Liver (tissue), 9 donors: ENCODE results near the gene TEX14. TPM values are rescaled to one million over a fixed set of nuclear protein-coding genes. Genes with fewer than 3 reads are reported as not detected.
"Not testable (repeated sequence)": the region's sequence is repeated elsewhere in the genome, so short reads cannot be mapped to it uniquely, and the experiment has no call there.

Experiments used
- DNase-seq: peaks from one replicate; pipeline ENCODE4 v3.0.0-alpha.2; 2017; ENCODE audit warnings: low spot score
- H3K27ac ChIP-seq, 2 donors: one replicate each; pipeline ENCODE4 v1.7.0; 2013; ENCODE audit warnings: inconsistent platforms in 2 of 2, low read length in 2 of 2, control low read depth in 1 of 2, low read depth in 1 of 2, mild to moderate bottlenecking in 1 of 2
- H3K27me3 ChIP-seq, 4 donors: one replicate each; pipeline versions ENCODE4 v1.6.1 to v1.7.0; 2013; ENCODE audit warnings: low read length in 3 of 4, inconsistent platforms in 1 of 4, mild to moderate bottlenecking in 1 of 4, moderate library complexity in 1 of 4; ENCODE audit not compliant: control insufficient read depth in 4 of 4, insufficient read depth in 4 of 4
- H3K36me3 ChIP-seq, 4 donors: one replicate each; pipeline versions ENCODE4 v1.6.1 to v1.7.0; 2013; ENCODE audit warnings: low read length in 3 of 4, mild to moderate bottlenecking in 3 of 4, low read depth in 1 of 4, moderate library complexity in 1 of 4; ENCODE audit not compliant: control insufficient read depth in 4 of 4, insufficient read depth in 3 of 4
- H3K4me1 ChIP-seq, 4 donors: one replicate each; pipeline versions ENCODE4 v1.6.1 to v1.7.0; 2013; ENCODE audit warnings: low read length in 3 of 4, mild to moderate bottlenecking in 3 of 4, moderate library complexity in 1 of 4; ENCODE audit not compliant: control insufficient read depth in 4 of 4, insufficient read depth in 4 of 4
- H3K4me3 ChIP-seq, 3 donors: one replicate each; pipeline versions ENCODE4 v1.6.1 to v1.7.0; 2013; ENCODE audit warnings: low read length in 3 of 3, control low read depth in 1 of 3, low read depth in 1 of 3, mild to moderate bottlenecking in 1 of 3
- H3K9ac ChIP-seq, 2 donors: one replicate each; pipeline ENCODE4 v1.7.0; 2013; ENCODE audit warnings: low read length in 2 of 2, mild to moderate bottlenecking in 2 of 2, moderate library complexity in 2 of 2, control low read depth in 1 of 2, low read depth in 1 of 2
- H3K9me3 ChIP-seq, 4 donors: one replicate each; pipeline versions ENCODE4 v1.6.1 to v1.7.0; 2013; ENCODE audit warnings: low read length in 3 of 4; ENCODE audit not compliant: control insufficient read depth in 4 of 4
- EGR1 ChIP-seq, 2 donors: IDR thresholded peaks; 2 replicates each; pipeline ENCODE4 v1.6.1; 2016 to 2018; ENCODE audit warnings: antibody characterized with exemption in 2 of 2, low read depth in 2 of 2
- FOXA1 ChIP-seq: IDR thresholded peaks from 2 replicates; pipeline ENCODE4 v1.6.1; 2016; ENCODE audit warnings: antibody characterized with exemption
- FOXA2 ChIP-seq: IDR thresholded peaks from 2 replicates; pipeline ENCODE4 v1.6.1; 2016; ENCODE audit warnings: antibody characterized with exemption
- GABPA ChIP-seq, 2 donors: IDR thresholded peaks in 1 of 2; conservative IDR thresholded peaks in 1 of 2; 2 replicates each; pipeline ENCODE4 v1.6.1; 2016; ENCODE audit warnings: antibody characterized with exemption in 2 of 2, mild to moderate bottlenecking in 1 of 2, moderate library complexity in 1 of 2
- HNF4A ChIP-seq, 2 donors: conservative IDR thresholded peaks; 2 replicates each; pipeline ENCODE4 v1.6.1; 2016; ENCODE audit warnings: antibody characterized with exemption in 2 of 2, mild to moderate bottlenecking in 2 of 2
- HNF4G ChIP-seq: IDR thresholded peaks from 2 replicates; pipeline ENCODE4 v1.6.1; 2016; ENCODE audit warnings: antibody characterized with exemption
- JUND ChIP-seq, 2 donors: IDR thresholded peaks; 2 replicates each; pipeline ENCODE4 v1.6.1; 2016; ENCODE audit warnings: antibody characterized with exemption in 2 of 2
- NR2F2 ChIP-seq: IDR thresholded peaks from 2 replicates; pipeline ENCODE4 v1.6.1; 2016; ENCODE audit warnings: antibody characterized with exemption
- RAD21 ChIP-seq, 2 donors: IDR thresholded peaks; 2 replicates each; pipeline ENCODE4 v1.6.1; 2016; ENCODE audit warnings: antibody characterized with exemption in 2 of 2, mild to moderate bottlenecking in 2 of 2
- RXRA ChIP-seq, 2 donors: IDR thresholded peaks; 2 replicates each; pipeline ENCODE4 v1.6.1; 2017 to 2018; ENCODE audit warnings: antibody characterized with exemption in 2 of 2, mild to moderate bottlenecking in 1 of 2
- SP1 ChIP-seq: IDR thresholded peaks from 2 replicates; pipeline ENCODE4 v1.6.1; 2018; ENCODE audit warnings: antibody characterized with exemption, mild to moderate bottlenecking
- TAF1 ChIP-seq: conservative IDR thresholded peaks from 2 replicates; pipeline ENCODE4 v1.6.1; 2016; ENCODE audit warnings: antibody characterized with exemption, mild to moderate bottlenecking
- YY1 ChIP-seq: IDR thresholded peaks from 2 replicates; pipeline ENCODE4 v1.6.1; 2016; ENCODE audit warnings: antibody characterized with exemption, mild to moderate bottlenecking
- WGBS: extraction: QIAGEN DNeasy Blood & Tissue Kit; methylation state at CpG from one replicate; pipeline ENCODE4 v1.1.7; 2013; 5-methylcytosine and 5-hydroxymethylcytosine counted together
- polyA plus RNA-seq, 2 donors: library from polyadenylated mRNA; stranded (reverse) in 1 of 2; unstranded in 1 of 2; fragments of 200-250 nt in 1 of 2; fragments of >200 nt in 1 of 2; fragmentation: Nextera tagmentation in 1 of 2; extraction: Ambion mirVana in 1 of 2; gene quantifications; one replicate each; pipeline versions ENCODE4 v1.2.1 to v1.2.3, GENCODE V29; 2013 to 2015
- total RNA-seq, 2 donors: library from RNA; depleted of rRNA; stranded (reverse); fragments of >200 nt; gene quantifications; one replicate each; pipeline ENCODE4 v1.2.3, GENCODE V29; 2014
- TF ChIP-seq, protein P1 (sequence below): IDR thresholded peaks from 2 replicates; pipeline ENCODE4 v1.6.1; 2016; ENCODE audit warnings: antibody characterized with exemption
- TF ChIP-seq, protein P2 (sequence below): IDR thresholded peaks from 2 replicates; pipeline ENCODE4 v1.6.1; 2016; ENCODE audit warnings: antibody characterized with exemption
- TF ChIP-seq, protein P3 (sequence below): fragments of 150-350 bp; IDR thresholded peaks from 2 replicates; pipeline ENCODE4 v1.5.1; 2017; ENCODE audit warnings: improper control_type of control experiment, low read depth, low read length; ENCODE audit not compliant: missing input control
- TF ChIP-seq, protein P4 (sequence below): IDR thresholded peaks from 2 replicates; pipeline ENCODE4 v1.6.1; 2016; ENCODE audit warnings: antibody characterized with exemption
- TF ChIP-seq, protein P5 (sequence below): IDR thresholded peaks from 2 replicates; pipeline ENCODE4 v1.6.1; 2016; ENCODE audit warnings: antibody characterized with exemption, mild to moderate bottlenecking
- donor health status: healthy.
- donor health status: healthy.
- donor health status: healthy.
- donor health status: healthy.
- donor health status: healthy.

TEX14 gene
- total and polyA plus RNA-seq, 4 donors, result 0.01 to 0.17 (median 0.13) TPM

DNA sequence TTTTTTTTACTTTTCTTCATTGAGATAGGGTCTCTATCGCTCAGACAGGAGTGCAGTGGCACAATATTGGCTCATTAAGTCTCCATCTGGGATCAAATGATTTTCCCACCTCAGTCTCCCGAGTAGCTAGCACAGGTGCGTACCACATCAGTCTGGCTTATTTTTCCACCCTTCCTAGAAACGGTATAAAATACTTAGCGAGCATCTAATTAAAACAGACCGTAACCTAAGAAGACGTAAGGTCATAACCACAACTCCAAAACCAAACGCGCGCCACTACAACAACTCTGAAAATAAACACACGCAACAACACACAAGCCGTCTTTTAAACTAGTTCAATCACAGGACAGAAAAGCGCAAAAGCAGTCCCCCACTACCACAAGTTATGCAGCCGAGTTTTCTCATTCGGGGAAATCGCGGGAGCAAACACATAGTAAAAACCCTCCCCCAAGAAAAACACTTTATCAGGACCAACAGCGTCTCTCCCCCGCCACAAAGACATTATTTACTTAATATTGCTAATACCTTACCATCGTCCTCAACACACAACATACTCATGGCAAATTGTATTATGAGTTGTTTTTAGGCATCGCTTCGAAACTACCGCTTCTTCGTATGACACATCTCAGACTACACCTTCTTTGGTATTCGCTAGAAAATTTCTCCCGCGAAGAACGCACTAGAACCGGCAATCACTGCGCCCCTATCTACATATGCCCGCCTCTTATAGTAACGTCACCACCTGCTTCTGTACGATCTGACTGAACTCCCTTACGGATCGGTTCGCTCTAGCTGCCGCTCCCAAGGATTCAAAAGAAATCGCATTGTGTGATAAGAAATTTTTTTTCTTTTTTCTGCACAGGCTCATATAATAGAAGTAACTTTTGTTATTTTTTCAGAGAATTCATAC lies 32.8 kb downstream of the TEX14 start:
- peak; percentile 77 for DNase-seq
- Histone ChIP-seq H3K9me3 (no peaks in the 10 kb centered on the region), H3K27me3 (no peaks in the 10 kb centered on the region), H3K9ac (peak overlapping the region; percentile 64 to 81), H3K36me3 (no peaks in the 10 kb centered on the region), H3K4me3 (peak overlapping the region; percentile 27 to 57 (median 38)), H3K27ac (peak overlapping the region; percentile 86 to 87), H3K4me1 (peaks cover 0 to 4% (median 1%) of the 10 kb centered on the region in 4 donors)
- 1% methylated on average over 38 of the region's 38 CpGs for WGBS
- TF ChIP-seq HNF4A (conservative IDR thresholded peaks at IDR 0.05) (peak; percentile 42 to 49), EGR1 (IDR thresholded peaks at IDR 0.05; ENCODE audit: low read depth in 2 of 2) (peak in 1 of 2 donors; percentile 81), YY1 (peak; percentile 77), RXRA (IDR thresholded peaks at IDR 0.05) (peak; percentile 77 to 86), HNF4G (no peak), JUND (IDR thresholded peaks at IDR 0.05) (peak; percentile 41 to 57), TAF1 (no peak), FOXA1 (peak; percentile 89), SP1 (peak; percentile 93), GABPA (IDR thresholded peaks at IDR 0.05 in 1 of 2, conservative IDR thresholded peaks at IDR 0.05 in 1 of 2) (peak in 1 of 2 donors; percentile 67), FOXA2 (peak; percentile 92), NR2F2 (peak; percentile 75), RAD21 (IDR thresholded peaks at IDR 0.05) (peak in 1 of 2 donors; percentile 63)
- TF ChIP-seq, protein P1, sequence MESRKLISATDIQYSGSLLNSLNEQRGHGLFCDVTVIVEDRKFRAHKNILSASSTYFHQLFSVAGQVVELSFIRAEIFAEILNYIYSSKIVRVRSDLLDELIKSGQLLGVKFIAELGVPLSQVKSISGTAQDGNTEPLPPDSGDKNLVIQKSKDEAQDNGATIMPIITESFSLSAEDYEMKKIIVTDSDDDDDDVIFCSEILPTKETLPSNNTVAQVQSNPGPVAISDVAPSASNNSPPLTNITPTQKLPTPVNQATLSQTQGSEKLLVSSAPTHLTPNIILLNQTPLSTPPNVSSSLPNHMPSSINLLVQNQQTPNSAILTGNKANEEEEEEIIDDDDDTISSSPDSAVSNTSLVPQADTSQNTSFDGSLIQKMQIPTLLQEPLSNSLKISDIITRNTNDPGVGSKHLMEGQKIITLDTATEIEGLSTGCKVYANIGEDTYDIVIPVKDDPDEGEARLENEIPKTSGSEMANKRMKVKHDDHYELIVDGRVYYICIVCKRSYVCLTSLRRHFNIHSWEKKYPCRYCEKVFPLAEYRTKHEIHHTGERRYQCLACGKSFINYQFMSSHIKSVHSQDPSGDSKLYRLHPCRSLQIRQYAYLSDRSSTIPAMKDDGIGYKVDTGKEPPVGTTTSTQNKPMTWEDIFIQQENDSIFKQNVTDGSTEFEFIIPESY, result peak; percentile 97
- TF ChIP-seq, protein P2, sequence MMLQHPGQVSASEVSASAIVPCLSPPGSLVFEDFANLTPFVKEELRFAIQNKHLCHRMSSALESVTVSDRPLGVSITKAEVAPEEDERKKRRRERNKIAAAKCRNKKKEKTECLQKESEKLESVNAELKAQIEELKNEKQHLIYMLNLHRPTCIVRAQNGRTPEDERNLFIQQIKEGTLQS, result peak; percentile 61
- TF ChIP-seq, protein P3, sequence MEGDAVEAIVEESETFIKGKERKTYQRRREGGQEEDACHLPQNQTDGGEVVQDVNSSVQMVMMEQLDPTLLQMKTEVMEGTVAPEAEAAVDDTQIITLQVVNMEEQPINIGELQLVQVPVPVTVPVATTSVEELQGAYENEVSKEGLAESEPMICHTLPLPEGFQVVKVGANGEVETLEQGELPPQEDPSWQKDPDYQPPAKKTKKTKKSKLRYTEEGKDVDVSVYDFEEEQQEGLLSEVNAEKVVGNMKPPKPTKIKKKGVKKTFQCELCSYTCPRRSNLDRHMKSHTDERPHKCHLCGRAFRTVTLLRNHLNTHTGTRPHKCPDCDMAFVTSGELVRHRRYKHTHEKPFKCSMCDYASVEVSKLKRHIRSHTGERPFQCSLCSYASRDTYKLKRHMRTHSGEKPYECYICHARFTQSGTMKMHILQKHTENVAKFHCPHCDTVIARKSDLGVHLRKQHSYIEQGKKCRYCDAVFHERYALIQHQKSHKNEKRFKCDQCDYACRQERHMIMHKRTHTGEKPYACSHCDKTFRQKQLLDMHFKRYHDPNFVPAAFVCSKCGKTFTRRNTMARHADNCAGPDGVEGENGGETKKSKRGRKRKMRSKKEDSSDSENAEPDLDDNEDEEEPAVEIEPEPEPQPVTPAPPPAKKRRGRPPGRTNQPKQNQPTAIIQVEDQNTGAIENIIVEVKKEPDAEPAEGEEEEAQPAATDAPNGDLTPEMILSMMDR, result no peak
- TF ChIP-seq, protein P4, sequence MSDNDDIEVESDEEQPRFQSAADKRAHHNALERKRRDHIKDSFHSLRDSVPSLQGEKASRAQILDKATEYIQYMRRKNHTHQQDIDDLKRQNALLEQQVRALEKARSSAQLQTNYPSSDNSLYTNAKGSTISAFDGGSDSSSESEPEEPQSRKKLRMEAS, result peak; percentile 80
- TF ChIP-seq, protein P5, sequence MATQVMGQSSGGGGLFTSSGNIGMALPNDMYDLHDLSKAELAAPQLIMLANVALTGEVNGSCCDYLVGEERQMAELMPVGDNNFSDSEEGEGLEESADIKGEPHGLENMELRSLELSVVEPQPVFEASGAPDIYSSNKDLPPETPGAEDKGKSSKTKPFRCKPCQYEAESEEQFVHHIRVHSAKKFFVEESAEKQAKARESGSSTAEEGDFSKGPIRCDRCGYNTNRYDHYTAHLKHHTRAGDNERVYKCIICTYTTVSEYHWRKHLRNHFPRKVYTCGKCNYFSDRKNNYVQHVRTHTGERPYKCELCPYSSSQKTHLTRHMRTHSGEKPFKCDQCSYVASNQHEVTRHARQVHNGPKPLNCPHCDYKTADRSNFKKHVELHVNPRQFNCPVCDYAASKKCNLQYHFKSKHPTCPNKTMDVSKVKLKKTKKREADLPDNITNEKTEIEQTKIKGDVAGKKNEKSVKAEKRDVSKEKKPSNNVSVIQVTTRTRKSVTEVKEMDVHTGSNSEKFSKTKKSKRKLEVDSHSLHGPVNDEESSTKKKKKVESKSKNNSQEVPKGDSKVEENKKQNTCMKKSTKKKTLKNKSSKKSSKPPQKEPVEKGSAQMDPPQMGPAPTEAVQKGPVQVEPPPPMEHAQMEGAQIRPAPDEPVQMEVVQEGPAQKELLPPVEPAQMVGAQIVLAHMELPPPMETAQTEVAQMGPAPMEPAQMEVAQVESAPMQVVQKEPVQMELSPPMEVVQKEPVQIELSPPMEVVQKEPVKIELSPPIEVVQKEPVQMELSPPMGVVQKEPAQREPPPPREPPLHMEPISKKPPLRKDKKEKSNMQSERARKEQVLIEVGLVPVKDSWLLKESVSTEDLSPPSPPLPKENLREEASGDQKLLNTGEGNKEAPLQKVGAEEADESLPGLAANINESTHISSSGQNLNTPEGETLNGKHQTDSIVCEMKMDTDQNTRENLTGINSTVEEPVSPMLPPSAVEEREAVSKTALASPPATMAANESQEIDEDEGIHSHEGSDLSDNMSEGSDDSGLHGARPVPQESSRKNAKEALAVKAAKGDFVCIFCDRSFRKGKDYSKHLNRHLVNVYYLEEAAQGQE, result peak; percentile 94

DNA sequence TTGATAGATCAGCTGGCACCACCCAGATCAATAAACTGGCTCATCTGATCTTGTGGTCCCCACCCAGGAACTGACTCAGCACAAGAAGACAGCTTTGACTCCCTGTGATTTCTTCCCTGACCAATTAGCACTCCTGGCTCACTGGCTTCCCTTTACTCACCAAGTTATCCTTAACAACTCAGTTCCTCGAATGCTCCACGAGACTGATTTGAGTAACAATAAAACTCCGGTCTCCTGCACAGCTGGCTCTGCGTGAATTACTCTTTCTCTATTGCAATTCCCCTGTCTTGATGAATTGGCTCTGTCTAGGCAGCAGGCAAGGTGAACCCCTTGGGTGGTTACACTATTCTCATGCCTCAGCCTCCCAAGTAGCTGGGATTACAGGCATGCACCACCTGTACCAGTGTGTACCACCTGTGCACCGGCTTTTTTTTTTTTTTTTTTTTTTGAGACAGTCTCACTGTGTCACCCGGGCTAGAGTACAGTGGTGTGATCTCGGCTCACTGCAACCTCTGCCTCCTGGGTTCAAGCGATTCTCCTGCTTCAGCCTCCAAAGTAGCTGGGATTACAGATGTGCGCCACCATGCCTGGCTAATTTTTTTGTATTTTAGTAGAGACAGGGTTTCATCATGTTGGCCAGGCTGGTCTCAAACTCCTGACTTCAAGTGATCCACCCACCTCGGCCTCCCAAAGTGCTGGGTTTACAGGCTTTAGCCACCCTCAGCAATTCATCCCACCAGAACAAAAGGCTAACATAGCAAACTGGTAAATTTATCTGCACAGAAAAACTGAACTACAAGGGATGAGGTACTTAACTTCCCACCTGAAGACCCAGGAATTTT lies 33.7 kb downstream of the TEX14 start:
- not testable (repeated sequence) for H3K4me1 ChIP-seq, H3K9me3 ChIP-seq, DNase-seq, H3K27me3 ChIP-seq, H3K36me3 ChIP-seq, H3K4me3 ChIP-seq, H3K9ac ChIP-seq
- 75% methylated on average over 10 of the region's 10 CpGs for WGBS
- peak overlapping the region; percentile 86 to 87 for H3K27ac ChIP-seq
